Mesenchymal stem cell (in vitro differentiated cells and primary cell): Measurements from ENCODE around the gene IFRD2.

ENCODE experiments used
- DNase-seq: peaks from one replicate; pipeline ENCODE4 v3.0.0-alpha.2; 2013
- H2AFZ ChIP-seq: one replicate; pipeline ENCODE4 v1.6.1; 2013; ENCODE audit warnings: low read depth, mild to moderate bottlenecking, control low read depth, inconsistent platforms, low read length, moderate library complexity
- H2AK5ac ChIP-seq: 2 replicates; pipeline ENCODE4 v1.6.1; 2013; ENCODE audit warnings: low read length, moderate library complexity, mild to moderate bottlenecking, inconsistent platforms; ENCODE audit not compliant: severe bottlenecking
- H2BK120ac ChIP-seq: one replicate; pipeline ENCODE4 v1.6.1; 2013; ENCODE audit warnings: low read depth, mild to moderate bottlenecking, inconsistent platforms, low read length, moderate library complexity
- H2BK12ac ChIP-seq, 2 experiments: one replicate each; pipeline ENCODE4 v1.6.1; 2013; ENCODE audit warnings: inconsistent platforms in 2 of 2, low read length in 2 of 2, mild to moderate bottlenecking in 2 of 2, moderate library complexity in 2 of 2, control low read depth in 1 of 2
- H2BK15ac ChIP-seq: one replicate; pipeline ENCODE4 v1.6.1; 2013; ENCODE audit warnings: mild to moderate bottlenecking, low read depth, inconsistent platforms; ENCODE audit not compliant: poor library complexity, severe bottlenecking
- H2BK5ac ChIP-seq: 2 replicates; pipeline ENCODE4 v1.6.1; 2013; ENCODE audit warnings: low read depth, mild to moderate bottlenecking, low read length, control low read depth, inconsistent platforms; ENCODE audit not compliant: poor library complexity, severe bottlenecking
- H3K14ac ChIP-seq, 2 experiments: one replicate each; pipeline ENCODE4 v1.6.1; 2013; ENCODE audit warnings: inconsistent platforms in 2 of 2, low read length in 2 of 2, control low read depth in 1 of 2, mild to moderate bottlenecking in 1 of 2, moderate library complexity in 1 of 2
- H3K18ac ChIP-seq, 2 experiments: one replicate each; pipeline ENCODE4 v1.6.1; 2013; ENCODE audit warnings: inconsistent platforms in 2 of 2, low read length in 2 of 2, control low read depth in 1 of 2, low read depth in 1 of 2, mild to moderate bottlenecking in 1 of 2
- H3K23ac ChIP-seq, 2 experiments: one replicate each; pipeline ENCODE4 v1.6.1; 2013; ENCODE audit warnings: inconsistent platforms in 2 of 2, low read length in 2 of 2, mild to moderate bottlenecking in 2 of 2, moderate library complexity in 2 of 2, control low read depth in 1 of 2
- H3K27ac ChIP-seq: 2 replicates; pipeline ENCODE4 v1.5.1; 2013; ENCODE audit warnings: mild to moderate bottlenecking, moderate library complexity, low read length, control low read depth, inconsistent platforms; ENCODE audit not compliant: poor library complexity, severe bottlenecking
- H3K27me3 ChIP-seq, 2 experiments: 2 replicates each; pipeline versions ENCODE4 v1.6.1 to v1.7.0; 2013; ENCODE audit warnings: low read length in 2 of 2, mild to moderate bottlenecking in 2 of 2, moderate library complexity in 2 of 2, control low read depth in 1 of 2, inconsistent platforms in 1 of 2; ENCODE audit not compliant: control insufficient read depth in 1 of 2, insufficient read depth in 1 of 2
- H3K36me3 ChIP-seq, 2 experiments: 2 replicates each; pipeline versions ENCODE4 v1.6.1 to v1.7.0; 2013; ENCODE audit warnings: low read length in 2 of 2, control low read depth in 1 of 2, inconsistent platforms in 1 of 2, low read depth in 1 of 2, mild to moderate bottlenecking in 1 of 2; ENCODE audit not compliant: insufficient read depth in 2 of 2, control insufficient read depth in 1 of 2
- H3K4ac ChIP-seq, 2 experiments: one replicate each; pipeline ENCODE4 v1.6.1; 2013; ENCODE audit warnings: inconsistent platforms in 2 of 2, low read length in 2 of 2, mild to moderate bottlenecking in 2 of 2, moderate library complexity in 2 of 2, control low read depth in 1 of 2, low read depth in 1 of 2
- H3K4me1 ChIP-seq: 2 replicates; pipeline ENCODE4 v1.6.1; 2013; ENCODE audit warnings: low read depth, low read length, control low read depth; ENCODE audit not compliant: control insufficient read depth, insufficient read depth
- H3K4me2 ChIP-seq: 2 replicates; pipeline ENCODE4 v1.6.1; 2013; ENCODE audit warnings: low read length, mild to moderate bottlenecking, inconsistent platforms; ENCODE audit not compliant: poor library complexity, severe bottlenecking
- H3K4me3 ChIP-seq, 2 experiments: 2 replicates each; pipeline versions ENCODE4 v1.5.1 to v1.7.0; 2013; ENCODE audit warnings: low read length in 2 of 2, mild to moderate bottlenecking in 2 of 2, control low read depth in 1 of 2, low read depth in 1 of 2; ENCODE audit not compliant: insufficient read depth in 1 of 2
- H3K79me1 ChIP-seq: replicated peaks from 2 replicates; pipeline ENCODE4 v1.6.1; 2013; ENCODE audit warnings: mild to moderate bottlenecking, control low read depth, low read length, inconsistent platforms; ENCODE audit not compliant: poor library complexity, severe bottlenecking
- H3K9ac ChIP-seq: 2 replicates; pipeline ENCODE4 v1.7.0; 2013; ENCODE audit warnings: mild to moderate bottlenecking, low read length, moderate library complexity
- H3K9me3 ChIP-seq: 2 replicates; pipeline ENCODE4 v1.7.0; 2013; ENCODE audit warnings: mild to moderate bottlenecking, low read length; ENCODE audit not compliant: control insufficient read depth
- H4K8ac ChIP-seq: one replicate; pipeline ENCODE4 v1.6.1; 2013; ENCODE audit warnings: inconsistent platforms, mild to moderate bottlenecking, low read length, moderate library complexity
- H4K91ac ChIP-seq: one replicate; pipeline ENCODE4 v1.6.1; 2013; ENCODE audit warnings: mild to moderate bottlenecking, low read length, inconsistent platforms
- WGBS: methylation state at CpG from one replicate; pipeline ENCODE4 v1.1.7; 2013; ENCODE audit warnings: mixed read lengths; 5-methylcytosine and 5-hydroxymethylcytosine counted together

IFRD2 gene

GRCh38 chr3:50304601-50305000 lies 12.4 kb upstream of the IFRD2 start:
- no peak overlapping the region for H2AK5ac ChIP-seq

GRCh38 chr3:50303013-50303815 lies 11.0 kb upstream of the IFRD2 start, which contains the start of gene HYAL1:
HYAL1 (minus strand) TSS chr3:50303574; CDS start chr3:50302956, 618 bp downstream.
- H4K91ac ChIP-seq, result no peak within 1 kb of the TSS
- no peak within 1 kb of the TSS for H3K23ac ChIP-seq
- no peaks in the 10 kb centered on the region for H3K9me3 ChIP-seq
- H3K9ac ChIP-seq, result peak within 1 kb of the TSS; percentile 22
- no peak within 1 kb of the TSS for H2BK15ac ChIP-seq
- no peak within 1 kb of the TSS for H2BK5ac ChIP-seq
- H3K4ac ChIP-seq, result no peak within 1 kb of the TSS
- peaks cover 34% of the 10 kb centered on the region for H3K4me1 ChIP-seq
- no peak within 1 kb of the TSS for H3K27ac ChIP-seq
- no peaks in the 10 kb centered on the region for H3K27me3 ChIP-seq
- no peak within 1 kb of the TSS for H3K4me3 ChIP-seq
- H2BK120ac ChIP-seq, result no peak within 1 kb of the TSS
- no peak within 1 kb of the TSS for H4K8ac ChIP-seq
- peaks cover 9% of the 10 kb centered on the region for H3K79me1 ChIP-seq
- 80% methylated on average over 14 of the region's 14 CpGs for WGBS
- no peak within 1 kb of the TSS for H2AFZ ChIP-seq
- no peak within 1 kb of the TSS for H3K4me2 ChIP-seq
- peak within 1 kb of the TSS in 1 of 2 experiments; percentile 21 for H2BK12ac ChIP-seq
- H3K36me3 ChIP-seq, result no peaks in the 10 kb centered on the region
- H2AK5ac ChIP-seq, result peak within 1 kb of the TSS; percentile 59
- H3K14ac ChIP-seq, result no peak within 1 kb of the TSS
- no peak within 1 kb of the TSS for H3K18ac ChIP-seq
- no peak for DNase-seq

More at GRCh38 chr3:50304601-50305000, 12.4 kb upstream of the IFRD2 start:
- Histone ChIP-seq H3K27ac (no peak overlapping the region), H3K4me3 (no peak overlapping the region), H2AFZ (no peak overlapping the region), H2BK15ac (no peak overlapping the region), H3K9me3 (peaks cover 3% of the 10 kb centered on the region), H4K8ac (no peak overlapping the region), H2BK12ac (no peak overlapping the region), H3K9ac (no peak overlapping the region), H2BK5ac (no peak overlapping the region), H3K4ac (no peak overlapping the region), H3K4me2 (no peak overlapping the region), H3K36me3 (peaks cover 0 to 3% of the 10 kb centered on the region in 2 experiments), H2BK120ac (no peak overlapping the region), H3K27me3 (no peaks in the 10 kb centered on the region), H4K91ac (no peak overlapping the region), H3K18ac (no peak overlapping the region), H3K79me1 (peaks cover 4% of the 10 kb centered on the region), H3K23ac (no peak overlapping the region), H3K14ac (no peak overlapping the region), H3K4me1 (peaks cover 29% of the 10 kb centered on the region)
- peak; percentile 34 for DNase-seq

GRCh38 chr3:50302095-50303012 lies 10.1 kb upstream of the IFRD2 start:
- H3K4me3 ChIP-seq, result no peak overlapping the region
- peaks cover 36% of the 10 kb centered on the region for H3K4me1 ChIP-seq
- H2BK15ac ChIP-seq, result no peak overlapping the region
- H3K18ac ChIP-seq, result no peak overlapping the region
- H3K36me3 ChIP-seq, result peaks cover 0 to 4% of the 10 kb centered on the region in 2 experiments
- H2AK5ac ChIP-seq, result peak overlapping the region; percentile 23
- no peaks in the 10 kb centered on the region for H3K9me3 ChIP-seq
- peak overlapping the region in 1 of 2 experiments; percentile 55 for H3K14ac ChIP-seq
- no peak overlapping the region for H3K4ac ChIP-seq
- H2BK5ac ChIP-seq, result no peak overlapping the region
- H2AFZ ChIP-seq, result no peak overlapping the region
- no peak overlapping the region for H3K4me2 ChIP-seq
- peak overlapping the region; percentile 47 for H4K91ac ChIP-seq
- no peak for DNase-seq
- H2BK120ac ChIP-seq, result no peak overlapping the region
- peak overlapping the region; percentile 5 for H4K8ac ChIP-seq
- no peaks in the 10 kb centered on the region for H3K27me3 ChIP-seq
- peaks cover 12% of the 10 kb centered on the region for H3K79me1 ChIP-seq
- no peak overlapping the region for H3K27ac ChIP-seq
- no peak overlapping the region for H3K9ac ChIP-seq
- 97% methylated on average over 32 of the region's 32 CpGs for WGBS
- no peak overlapping the region for H3K23ac ChIP-seq
- peak overlapping the region in 1 of 2 experiments; percentile 21 for H2BK12ac ChIP-seq
